GM10266 (cell line): ENCODE data around the gene TCF15.

Experiments used
- DNase-seq: peaks from one replicate; pipeline ENCODE4 v3.0.0; 2012; ENCODE audit errors: extremely low spot score
- CTCF ChIP-seq: IDR thresholded peaks from 2 replicates; pipeline ENCODE4 v1.5.1; 2012; ENCODE audit warnings: mild to moderate bottlenecking, low read depth; ENCODE audit not compliant: control insufficient read depth, insufficient read depth; ENCODE audit errors: missing control alignments

The TCF15 gene

GRCh38 chr20:575230-575629 is 34.9 kb downstream of the TCF15 start:
- no peak for TF ChIP-seq CTCF
- DNase-seq: no peak

DNA sequence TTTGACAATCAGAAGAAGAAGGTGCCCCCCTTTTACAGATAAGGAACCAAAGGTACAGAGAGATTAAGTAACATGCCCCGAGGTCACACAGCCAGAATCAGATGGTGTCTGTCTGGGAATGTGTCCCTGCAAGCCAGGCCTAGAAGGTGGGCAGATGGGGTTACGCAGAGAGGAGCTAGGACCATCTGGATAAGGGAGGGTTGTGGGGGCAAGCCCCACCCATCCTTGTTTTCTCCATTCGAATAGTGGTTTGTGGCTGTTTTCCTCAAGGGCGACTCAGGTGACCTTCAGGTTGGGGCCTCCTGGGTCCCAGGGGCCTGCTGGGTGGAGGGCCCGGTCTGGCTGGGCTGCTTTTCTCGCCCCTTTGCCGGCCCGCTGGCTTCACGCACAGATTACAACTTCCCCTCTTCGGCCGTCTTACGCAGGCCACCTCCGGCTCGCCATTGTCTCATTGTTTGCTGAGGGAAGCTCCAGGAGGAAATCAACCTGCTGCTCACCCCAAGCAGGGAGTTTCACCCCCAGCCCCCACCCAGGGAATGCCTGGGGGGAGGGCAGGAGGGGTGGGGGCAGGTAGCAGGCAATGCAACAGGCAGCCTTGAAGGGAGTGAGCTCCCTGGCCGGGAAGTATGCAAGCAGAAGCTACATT is 35.7 kb downstream of the TCF15 start:
- DNase-seq: no peak
- TF ChIP-seq CTCF: no peak

DNA sequence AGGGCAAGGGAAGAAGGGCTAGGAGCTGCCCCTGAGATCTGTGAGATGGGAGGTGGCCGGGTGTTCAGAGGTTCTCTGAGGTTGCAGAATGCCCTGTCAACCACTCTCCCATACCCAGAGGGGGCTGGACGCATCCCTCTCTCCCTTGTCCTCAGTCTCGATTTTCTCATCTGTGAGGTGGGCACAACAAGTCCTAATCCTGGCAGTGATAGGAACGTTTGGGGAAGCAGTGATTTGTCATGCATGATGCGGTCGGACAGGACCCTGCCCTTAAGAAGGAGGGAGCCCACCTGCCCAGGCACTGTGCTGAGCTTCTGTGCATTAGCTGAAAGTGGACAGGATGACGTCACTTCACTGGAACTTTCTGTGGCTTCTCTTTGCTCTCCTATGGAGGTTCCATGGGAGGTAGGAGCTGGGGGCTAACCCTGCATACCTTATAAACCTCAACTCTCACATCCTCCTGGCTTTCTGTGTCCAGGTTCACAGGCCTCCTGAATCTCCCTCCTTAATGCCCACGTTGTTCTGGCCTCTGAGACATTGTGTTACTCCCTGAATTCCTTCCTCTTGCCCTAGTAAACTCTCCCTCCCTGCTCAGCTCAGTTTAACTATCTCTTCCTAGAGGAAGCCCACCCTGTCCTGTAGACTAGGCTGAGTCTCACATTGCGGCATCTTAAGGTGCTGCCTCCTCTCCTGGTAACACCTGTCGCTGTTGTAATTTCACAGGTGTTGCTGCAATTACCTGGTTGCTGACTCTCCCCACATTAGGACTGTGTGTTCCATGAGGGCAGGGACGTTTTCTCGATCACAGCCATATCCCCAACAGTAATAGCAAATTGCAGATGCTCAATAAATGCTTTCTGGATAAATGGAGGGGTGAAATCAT is 36.5 kb downstream of the TCF15 start:
- TF ChIP-seq CTCF: no peak

DNA sequence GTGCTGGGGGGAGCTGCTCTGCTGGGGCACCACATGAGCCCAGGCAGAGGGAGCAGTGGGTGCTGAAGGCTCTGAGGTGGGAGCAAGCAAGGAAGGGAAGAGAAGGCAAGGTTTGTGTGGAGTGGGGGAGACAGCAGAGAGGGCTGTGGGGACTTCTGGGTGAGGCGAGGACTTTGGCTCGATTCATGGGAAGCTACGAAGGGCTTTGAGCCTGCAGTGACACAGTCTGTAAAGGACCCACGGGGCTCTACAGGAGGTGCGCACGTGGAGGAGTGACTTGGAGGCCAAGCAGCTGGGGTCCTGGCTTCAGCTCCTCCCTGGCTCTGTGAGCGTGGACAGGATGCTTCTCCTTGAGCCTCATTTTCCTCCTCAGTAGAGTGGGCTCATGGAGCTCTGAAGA is 37.4 kb downstream of the TCF15 start:
- no peak for TF ChIP-seq CTCF
- no peak for DNase-seq

More for the DNA sequence above, 36.5 kb downstream of the TCF15 start:
- DNase-seq: no peak

- no peak for TF ChIP-seq CTCF
- DNase-seq: no peak
These were observed 38.2 kb downstream of the TCF15 start for GRCh38 chr20:571754-572441.

DNA sequence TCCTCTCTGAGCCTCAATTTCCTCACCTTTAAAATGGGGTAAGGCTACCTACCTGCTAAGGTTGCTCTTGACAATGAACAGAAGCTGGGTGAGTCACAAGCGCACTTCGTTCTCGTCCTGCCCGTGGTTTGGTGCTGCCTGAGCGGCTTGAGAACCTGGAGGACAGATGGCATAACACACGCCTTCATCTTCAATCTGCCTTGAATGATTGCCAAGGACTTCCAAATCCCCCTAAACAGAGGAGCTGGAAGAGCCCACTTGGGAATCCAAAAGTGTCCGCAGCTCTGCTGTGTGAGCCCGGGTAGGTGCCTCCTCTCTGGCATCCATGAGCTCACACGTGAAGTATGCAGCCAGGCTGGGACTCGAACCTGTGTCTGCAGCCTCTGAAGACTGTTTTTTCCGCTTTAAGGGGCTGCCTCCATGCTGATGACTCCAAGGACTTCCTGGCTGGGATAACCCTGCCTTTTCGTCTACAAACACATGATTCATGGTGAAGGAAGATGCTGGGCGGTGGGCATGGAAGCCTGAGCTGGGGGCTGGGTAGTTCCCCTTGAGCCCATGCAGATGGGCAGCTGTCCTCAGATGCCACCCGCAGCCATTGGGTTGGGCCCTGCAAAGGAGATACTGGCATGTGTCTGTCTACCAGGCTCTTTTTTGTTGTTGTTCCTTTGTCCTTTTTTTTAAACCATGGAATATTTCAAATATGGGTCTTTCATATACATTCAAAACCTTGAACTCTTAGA is 41.3 kb downstream of the TCF15 start:
- DNase-seq: no peak
- TF ChIP-seq CTCF: no peak
